B cell (primary cell): ENCODE measurements around the gene CDAN1. TPM values are rescaled to one million over a fixed set of nuclear protein-coding genes. Genes with fewer than 3 reads are reported as not detected.

Experiments
- ATAC-seq: fragments of 200-7000 bp; cut with Tn5 transposase; one replicate; pipeline ENCODE4 v1.10.0; 2021; ENCODE audit warnings: low read depth, mild to moderate bottlenecking, moderate number of reproducible peaks, moderate library complexity
- CTCF ChIA-PET: fragments of 350-600 bp; sonication (Branson Sonifier 250); formaldehyde crosslinking; loops from one replicate; lab custom pipeline; 2021; ENCODE audit warnings: antibody characterized with exemption, inconsistent platforms; lab: Charles Lee
- POLR2A ChIA-PET: fragments of 350-600 bp; sonication (Branson Sonifier 250); formaldehyde crosslinking; loops from one replicate; lab custom pipeline; 2021; ENCODE audit warnings: antibody characterized with exemption; lab: Charles Lee
- DNase-seq: peaks from one replicate; pipeline ENCODE4 v3.0.0; 2013
- H2AFZ ChIP-seq: 2 replicates; pipeline ENCODE4 v1.6.1; 2012; ENCODE audit warnings: mild to moderate bottlenecking, low read depth, low read length; ENCODE audit not compliant: insufficient read depth, poor library complexity, severe bottlenecking
- H3K27ac ChIP-seq, 2 donors: 1 replicate in 1 of 2; 2 replicates in 1 of 2; pipeline ENCODE4 v1.5.1; 2012 to 2013; ENCODE audit warnings: low read length in 2 of 2, mild to moderate bottlenecking in 2 of 2, moderate library complexity in 1 of 2
- H3K27me3 ChIP-seq, 4 experiments: fragments of 200-600 bp in 1 of 4; sonication (generic) in 1 of 4; replicated peaks in 1 of 4; 1 replicate in 2 of 4; 2 replicates in 2 of 4; pipeline versions ENCODE4 v1.6.1 to v1.7.0; 2013 to 2016; ENCODE audit warnings: low read length in 3 of 4, mild to moderate bottlenecking in 2 of 4, mixed read lengths in 1 of 4, moderate library complexity in 1 of 4; ENCODE audit not compliant: insufficient read depth in 4 of 4, control insufficient read depth in 3 of 4; ENCODE audit errors: control extremely low read depth in 1 of 4
- H3K36me3 ChIP-seq, 2 experiments: replicated peaks in 1 of 2; 1 replicate in 1 of 2; 2 replicates in 1 of 2; pipeline versions ENCODE4 v1.6.1 to v1.7.1; 2013; ENCODE audit warnings: low read length in 1 of 2; ENCODE audit not compliant: insufficient read depth in 2 of 2, control insufficient read depth in 1 of 2; ENCODE audit errors: control extremely low read depth in 1 of 2, extremely low read depth in 1 of 2
- H3K4me1 ChIP-seq, 2 donors: fragments of 200-600 bp in 1 of 2; sonication (generic) in 1 of 2; 1 replicate in 1 of 2; 2 replicates in 1 of 2; pipeline versions ENCODE4 v1.5.1 to v1.6.1; 2013 to 2017; ENCODE audit warnings: low read length in 2 of 2; ENCODE audit not compliant: control insufficient read depth in 2 of 2, insufficient read depth in 2 of 2
- H3K4me2 ChIP-seq: replicated peaks from 2 replicates; pipeline ENCODE3; 2012; ENCODE audit warnings: mild to moderate bottlenecking, low read depth, low read length; ENCODE audit not compliant: poor library complexity, severe bottlenecking
- H3K4me3 ChIP-seq, 5 experiments: fragments of 200-600 bp in 1 of 5; sonication (generic) in 1 of 5; 1 replicate in 3 of 5; 2 replicates in 2 of 5; pipeline versions ENCODE4 v1.5.1 to v1.7.0; 2011 to 2016; ENCODE audit warnings: low read length in 4 of 5, mild to moderate bottlenecking in 4 of 5, low read depth in 2 of 5, control low read depth in 1 of 5, moderate library complexity in 1 of 5; ENCODE audit not compliant: insufficient read depth in 1 of 5; ENCODE audit errors: control extremely low read depth in 1 of 5, extremely low read depth in 1 of 5
- H3K79me2 ChIP-seq: fragments of 200-600 bp; sonication (generic); one replicate; pipeline ENCODE4 v1.6.0; 2016; ENCODE audit warnings: low read length; ENCODE audit not compliant: control insufficient read depth, insufficient read depth
- H3K9ac ChIP-seq: fragments of 200-600 bp; sonication (generic); 2 replicates; pipeline ENCODE4 v1.6.1; 2017; ENCODE audit warnings: mild to moderate bottlenecking, low read length, moderate library complexity
- H3K9me3 ChIP-seq, 3 donors: one replicate each; pipeline versions ENCODE4 v1.6.1 to v1.7.1; 2013; ENCODE audit warnings: low read length in 2 of 3; ENCODE audit not compliant: control insufficient read depth in 2 of 3, insufficient read depth in 1 of 3; ENCODE audit errors: control extremely low read depth in 1 of 3
- H4K20me1 ChIP-seq: 2 replicates; pipeline ENCODE4 v1.6.0; 2012; ENCODE audit warnings: mild to moderate bottlenecking, low read length; ENCODE audit not compliant: insufficient read depth, control insufficient read depth, poor library complexity, severe bottlenecking
- H3K27ac Mint-ChIP-seq: one replicate; pipeline ENCODE4 v1.8.0; 2021; ENCODE audit warnings: mixed read lengths
- H3K27me3 Mint-ChIP-seq: one replicate; pipeline ENCODE4 v1.8.0; 2021; ENCODE audit warnings: mixed read lengths
- H3K4me1 Mint-ChIP-seq: one replicate; pipeline ENCODE4 v1.8.0; 2021; ENCODE audit warnings: mixed read lengths
- H3K4me3 Mint-ChIP-seq: one replicate; pipeline ENCODE4 v1.8.0; 2021; ENCODE audit warnings: mixed read lengths
- H3K9me3 Mint-ChIP-seq: one replicate; pipeline ENCODE4 v1.8.0; 2022; ENCODE audit warnings: mixed read lengths; ENCODE audit not compliant: insufficient read depth
- EZH2 ChIP-seq: IDR thresholded peaks from 2 replicates; pipeline ENCODE4 v1.6.1; 2012; ENCODE audit warnings: borderline replicate concordance, low read depth, mild to moderate bottlenecking, moderate library complexity, low read length; ENCODE audit not compliant: insufficient read depth, poor library complexity, severe bottlenecking
- WGBS: methylation state at CpG from one replicate; pipeline ENCODE4 v1.1.5; 2013; ENCODE audit warnings: missing lambda C conversion rate; ENCODE audit not compliant: insufficient coverage; 5-methylcytosine and 5-hydroxymethylcytosine counted together
- intact Hi-C: fragments of 100-400 bp; cut with micrococcal nuclease; formaldehyde crosslinking; loops from one replicate; pipeline ENCODE4 v1.10.0; 2022
- polyA plus RNA-seq: library from polyadenylated mRNA; depleted of rRNA; stranded (reverse); fragments of >200 nt; gene quantifications from 2 replicates; pipeline ENCODE4 v1.2.3, GENCODE V29; 2012
- total RNA-seq, 2 donors: library from RNA; stranded (reverse); fragments of 120-200 nt in 1 of 2; gene quantifications; 1 replicate in 1 of 2; 2 replicates in 1 of 2; pipeline versions ENCODE4 v1.2.3 to v1.2.4, GENCODE V29; 2013 to 2022
- TF ChIP-seq, protein P1 (sequence below): fragments of 200-600 bp; IDR thresholded peaks from one replicate; pipeline ENCODE4 v1.8.0; 2022; ENCODE audit warnings: antibody characterized with exemption, mild to moderate bottlenecking

Gene CDAN1
- total and polyA plus RNA-seq, 2 donors (not counting 1 experiment from before 2014, with no cell fraction given): 11.7 to 31.8 TPM

DNA sequence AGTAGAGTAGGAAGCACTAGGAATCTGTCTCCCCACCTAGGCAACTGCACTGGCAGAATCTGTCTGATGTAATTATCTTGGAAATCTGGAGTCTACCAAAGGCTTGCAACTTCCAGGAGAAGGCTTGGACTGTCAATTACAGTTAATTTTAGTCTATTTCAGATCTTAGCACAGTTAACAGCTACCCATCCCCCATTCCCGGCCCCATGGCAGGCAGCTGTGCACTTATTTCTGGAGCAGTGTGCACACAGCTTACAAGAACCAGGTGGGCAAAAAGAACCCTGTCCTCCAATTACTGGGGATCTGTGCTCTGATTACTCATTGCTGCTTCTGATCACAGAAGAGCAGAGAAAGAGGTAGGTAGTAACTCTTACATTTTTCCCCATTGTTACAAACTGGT, 12.3 kb upstream of the CDAN1 start:
- WGBS: 100% methylated on average over 1 of the region's 1 CpG
- peaks cover 2 to 8% (median 4%) of the 10 kb centered on the region in 3 donors for H3K9me3 ChIP-seq
- H3K27me3 Mint-ChIP-seq: no peaks in the 10 kb centered on the region
- no peaks in the 10 kb centered on the region for H3K4me1 ChIP-seq
- no peak overlapping the region for H3K27ac Mint-ChIP-seq
- H3K4me1 Mint-ChIP-seq: no peaks in the 10 kb centered on the region
- no peak overlapping the region for H2AFZ ChIP-seq
- peaks cover 10 to 24% of the 10 kb centered on the region in 2 experiments for H3K36me3 ChIP-seq
- no peaks in the 10 kb centered on the region for H3K79me2 ChIP-seq
- H3K4me2 ChIP-seq: no peak overlapping the region
- no peak overlapping the region for H3K27ac ChIP-seq
- H3K4me3 ChIP-seq: no peak overlapping the region
- no peak overlapping the region for H3K4me3 Mint-ChIP-seq
- H3K27me3 ChIP-seq: no peaks in the 10 kb centered on the region
- TF ChIP-seq, protein P1, sequence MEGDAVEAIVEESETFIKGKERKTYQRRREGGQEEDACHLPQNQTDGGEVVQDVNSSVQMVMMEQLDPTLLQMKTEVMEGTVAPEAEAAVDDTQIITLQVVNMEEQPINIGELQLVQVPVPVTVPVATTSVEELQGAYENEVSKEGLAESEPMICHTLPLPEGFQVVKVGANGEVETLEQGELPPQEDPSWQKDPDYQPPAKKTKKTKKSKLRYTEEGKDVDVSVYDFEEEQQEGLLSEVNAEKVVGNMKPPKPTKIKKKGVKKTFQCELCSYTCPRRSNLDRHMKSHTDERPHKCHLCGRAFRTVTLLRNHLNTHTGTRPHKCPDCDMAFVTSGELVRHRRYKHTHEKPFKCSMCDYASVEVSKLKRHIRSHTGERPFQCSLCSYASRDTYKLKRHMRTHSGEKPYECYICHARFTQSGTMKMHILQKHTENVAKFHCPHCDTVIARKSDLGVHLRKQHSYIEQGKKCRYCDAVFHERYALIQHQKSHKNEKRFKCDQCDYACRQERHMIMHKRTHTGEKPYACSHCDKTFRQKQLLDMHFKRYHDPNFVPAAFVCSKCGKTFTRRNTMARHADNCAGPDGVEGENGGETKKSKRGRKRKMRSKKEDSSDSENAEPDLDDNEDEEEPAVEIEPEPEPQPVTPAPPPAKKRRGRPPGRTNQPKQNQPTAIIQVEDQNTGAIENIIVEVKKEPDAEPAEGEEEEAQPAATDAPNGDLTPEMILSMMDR: no peak
- TF ChIP-seq EZH2: no peak
- no peak overlapping the region for H3K9ac ChIP-seq
- no peaks in the 10 kb centered on the region for H3K9me3 Mint-ChIP-seq
- no peaks in the 10 kb centered on the region for H4K20me1 ChIP-seq
- DNase-seq (no peak), ATAC-seq (no peak)
- POLR2A ChIA-PET: no interaction called here
- intact Hi-C loops: no loop called here
- CTCF ChIA-PET: interaction anchor here (1.4 kb wide), 1 partner anchor 11 kb away, joined by 3 read pairs; no protein-coding TSS in a partner anchor

- Histone ChIP-seq H3K4me3 (no peak overlapping the region), H3K36me3 (peaks cover 5 to 6% of the 10 kb centered on the region in 2 experiments), H3K79me2 (no peaks in the 10 kb centered on the region), H3K9ac (no peak overlapping the region), H3K27ac (no peak overlapping the region), H3K4me1 (no peaks in the 10 kb centered on the region), H4K20me1 (no peaks in the 10 kb centered on the region), H2AFZ (no peak overlapping the region), H3K27me3 (no peaks in the 10 kb centered on the region), H3K9me3 (no peaks in the 10 kb centered on the region), H3K4me2 (no peak overlapping the region)
- intact Hi-C loops: no loop called here
- DNase-seq (no peak), ATAC-seq (no peak)
- no peaks in the 10 kb centered on the region for H3K4me1 Mint-ChIP-seq
- H3K27me3 Mint-ChIP-seq: no peaks in the 10 kb centered on the region
- WGBS: no CpG with 5 or more reads among the region's 1 CpG
- no peak overlapping the region for H3K27ac Mint-ChIP-seq
- POLR2A ChIA-PET: no interaction called here
- CTCF ChIA-PET: no interaction called here
- TF ChIP-seq, protein P1: no peak
- TF ChIP-seq EZH2: no peak
- H3K4me3 Mint-ChIP-seq: no peak overlapping the region
- H3K9me3 Mint-ChIP-seq: no peaks in the 10 kb centered on the region
Measured at GRCh38 chr15:42744195-42744594, 7.3 kb upstream of the CDAN1 start.
